HG03460 (cell line): ENCODE measurements around the gene CDYL.
"Not testable (repeated sequence)": the region's sequence is repeated elsewhere in the genome, so short reads cannot be mapped to it uniquely, and the experiment has no call there.

ENCODE experiments used
- ATAC-seq: cut with Tn5 transposase; IDR thresholded peaks from one replicate; pipeline ENCODE4 v1.9.1; 2021; ENCODE audit not compliant: unreplicated experiment

Gene CDYL

GRCh38 chr6:4803343-4803744, 27.1 kb downstream of the CDYL start:
- no peak for ATAC-seq

- ATAC-seq = no peak
These were observed 27.9 kb downstream of the CDYL start for GRCh38 chr6:4804095-4804494.

GRCh38 chr6:4805553-4806336, 29.5 kb downstream of the CDYL start:
- no peak for ATAC-seq

- no peak for ATAC-seq
These were observed 30.1 kb downstream of the CDYL start for GRCh38 chr6:4806337-4806725.

- no peak for ATAC-seq
These were observed 30.6 kb downstream of the CDYL start for GRCh38 chr6:4806791-4807190.

- ATAC-seq = no peak
These were observed 32.2 kb downstream of the CDYL start for GRCh38 chr6:4808396-4808795.

GRCh38 chr6:4809999-4810918, 34.1 kb downstream of the CDYL start:
- ATAC-seq = no peak

- ATAC-seq = no peak
These were observed 35.9 kb downstream of the CDYL start for GRCh38 chr6:4812068-4812467.

- ATAC-seq = no peak
These were observed 36.9 kb downstream of the CDYL start for GRCh38 chr6:4813055-4813454.

- ATAC-seq = no peak
These were observed 38.0 kb downstream of the CDYL start for GRCh38 chr6:4814212-4814611.

- ATAC-seq = no peak
These were observed 38.8 kb downstream of the CDYL start for GRCh38 chr6:4814987-4815386.

GRCh38 chr6:4815584-4815983, 39.4 kb downstream of the CDYL start:
- ATAC-seq = no peak

GRCh38 chr6:4816904-4817303, 40.7 kb downstream of the CDYL start:
- ATAC-seq = no peak

- no peak for ATAC-seq
These were observed 41.3 kb downstream of the CDYL start for GRCh38 chr6:4817551-4817950.

- ATAC-seq = no peak
These were observed 42.2 kb downstream of the CDYL start for GRCh38 chr6:4818272-4818938.

- ATAC-seq = no peak
These were observed 43.6 kb downstream of the CDYL start for GRCh38 chr6:4819706-4820283.

- ATAC-seq = no peak
These were observed 44.6 kb downstream of the CDYL start for GRCh38 chr6:4820704-4821276.

GRCh38 chr6:4822476-4822875, 46.3 kb downstream of the CDYL start:
- ATAC-seq = no peak

- no peak for ATAC-seq
These were observed 52.0 kb downstream of the CDYL start for GRCh38 chr6:4828187-4828698.

GRCh38 chr6:4829089-4829488, 52.9 kb downstream of the CDYL start:
- no peak for ATAC-seq

- not testable (repeated sequence) for ATAC-seq
These were observed 59.3 kb downstream of the CDYL start for GRCh38 chr6:4835540-4835939.
